Natural killer cell (primary cell): Measurements from ENCODE around the gene FRRS1L. TPM values are rescaled to one million over a fixed set of nuclear protein-coding genes. Genes with fewer than 3 reads are reported as not detected.

Source experiments
- ATAC-seq, 3 donors: fragments of 150-1000 bp in 2 of 3; fragments of 200-7000 bp in 1 of 3; cut with Tn5 transposase; 1 replicate in 1 of 3; 2 replicates in 2 of 3; pipeline ENCODE4 v1.10.0; 2021; ENCODE audit warnings: mild to moderate bottlenecking in 2 of 3, moderate library complexity in 2 of 3
- DNase-seq, 2 donors: peaks; one replicate each; pipeline versions ENCODE4 v3.0.0 to v3.0.0-alpha.2; 2013 to 2021; ENCODE audit warnings: mixed read lengths in 1 of 2
- H3K27ac ChIP-seq: one replicate; pipeline ENCODE4 v1.5.1; 2013; ENCODE audit warnings: mild to moderate bottlenecking, low read length
- H3K27me3 ChIP-seq: one replicate; pipeline ENCODE4 v1.6.1; 2013; ENCODE audit warnings: low read length; ENCODE audit not compliant: control insufficient read depth, insufficient read depth
- H3K36me3 ChIP-seq: one replicate; pipeline ENCODE4 v1.6.1; 2013; ENCODE audit warnings: low read length; ENCODE audit not compliant: control insufficient read depth, insufficient read depth
- H3K4me1 ChIP-seq: one replicate; pipeline ENCODE4 v1.6.1; 2013; ENCODE audit warnings: low read length; ENCODE audit not compliant: control insufficient read depth, insufficient read depth
- H3K4me3 ChIP-seq: one replicate; pipeline ENCODE4 v1.5.1; 2013; ENCODE audit warnings: low read length
- H3K9me3 ChIP-seq: one replicate; pipeline ENCODE4 v1.6.1; 2013; ENCODE audit warnings: low read length; ENCODE audit not compliant: control insufficient read depth, insufficient read depth
- H3K27ac Mint-ChIP-seq, 2 donors: one replicate each; pipeline ENCODE4 v1.8.0; 2022; ENCODE audit warnings: mild to moderate bottlenecking in 2 of 2, mixed read lengths in 2 of 2, moderate library complexity in 1 of 2
- H3K27me3 Mint-ChIP-seq, 2 donors: one replicate each; pipeline ENCODE4 v1.8.0; 2022; ENCODE audit warnings: low read depth in 2 of 2, mixed read lengths in 2 of 2
- H3K36me3 Mint-ChIP-seq: one replicate; pipeline ENCODE4 v1.8.0; 2022; ENCODE audit warnings: mixed read lengths
- H3K4me1 Mint-ChIP-seq, 2 donors: one replicate each; pipeline ENCODE4 v1.8.0; 2022; ENCODE audit warnings: mixed read lengths in 2 of 2
- H3K4me3 Mint-ChIP-seq: one replicate; pipeline ENCODE4 v1.8.0; 2022; ENCODE audit warnings: mild to moderate bottlenecking, moderate library complexity, mixed read lengths
- H3K9me3 Mint-ChIP-seq, 2 donors: one replicate each; pipeline ENCODE4 v1.8.0; 2022; ENCODE audit warnings: mixed read lengths in 2 of 2
- WGBS: methylation state at CpG from one replicate; pipeline ENCODE4 v1.1.7; 2013; ENCODE audit warnings: missing lambda C conversion rate; ENCODE audit not compliant: insufficient coverage; 5-methylcytosine and 5-hydroxymethylcytosine counted together
- intact Hi-C: fragments of 100-400 bp; cut with micrococcal nuclease; formaldehyde crosslinking; loops from one replicate; pipeline ENCODE4 v1.14.2; 2022
- total RNA-seq, 4 donors: library from RNA; stranded (reverse); fragments of 120-200 nt in 1 of 4; gene quantifications; one replicate each; pipeline versions ENCODE4 v1.2.3 to v1.2.4, GENCODE V29; 2013 to 2022
- TF ChIP-seq, protein P1 (sequence below): fragments of 200-600 bp; IDR thresholded peaks from one replicate; pipeline ENCODE4 v1.8.0; 2022; ENCODE audit warnings: antibody characterized with exemption

FRRS1L gene
- total RNA-seq, 3 donors from 2014 or later (not counting 1 experiment from before 2014, with no cell fraction given) = not detected

DNA sequence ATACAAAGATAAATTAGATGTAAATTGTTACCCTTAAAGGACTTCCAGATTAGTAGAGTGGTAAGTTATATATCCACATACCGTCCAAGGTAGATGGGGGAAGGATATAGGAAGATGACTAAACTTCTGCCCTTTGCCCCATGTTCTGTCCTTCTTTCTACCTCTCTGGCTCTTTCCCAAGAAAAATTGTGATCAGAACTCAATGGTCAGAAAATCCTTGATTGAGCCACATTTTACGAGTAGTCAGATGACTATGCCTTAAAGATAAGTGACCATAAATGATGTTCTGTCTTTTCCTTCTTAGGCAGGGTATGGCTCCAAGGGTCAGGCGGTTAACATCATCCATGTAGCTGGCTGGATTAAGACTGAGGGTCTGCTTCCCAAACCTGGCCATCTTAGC is 4.4 kb downstream of the FRRS1L start:
- intact Hi-C loops = no loop called here
- no peak for DNase-seq
- Mint-ChIP-seq H3K4me1 (peaks cover 0 to 5% of the 10 kb centered on the region in 2 donors), H3K27me3 (peaks cover 46 to 71% of the 10 kb centered on the region in 2 donors), H3K27ac (no peak overlapping the region), H3K9me3 (no peaks in the 10 kb centered on the region), H3K36me3 (no peaks in the 10 kb centered on the region), H3K4me3 (no peak overlapping the region)
- H3K9me3 ChIP-seq = no peaks in the 10 kb centered on the region
- no peak overlapping the region for H3K27ac ChIP-seq
- WGBS = 85% methylated on average over 3 of the region's 3 CpGs
- no peak for ATAC-seq
- no peaks in the 10 kb centered on the region for H3K36me3 ChIP-seq
- peaks cover 10% of the 10 kb centered on the region for H3K27me3 ChIP-seq
- TF ChIP-seq, protein P1, sequence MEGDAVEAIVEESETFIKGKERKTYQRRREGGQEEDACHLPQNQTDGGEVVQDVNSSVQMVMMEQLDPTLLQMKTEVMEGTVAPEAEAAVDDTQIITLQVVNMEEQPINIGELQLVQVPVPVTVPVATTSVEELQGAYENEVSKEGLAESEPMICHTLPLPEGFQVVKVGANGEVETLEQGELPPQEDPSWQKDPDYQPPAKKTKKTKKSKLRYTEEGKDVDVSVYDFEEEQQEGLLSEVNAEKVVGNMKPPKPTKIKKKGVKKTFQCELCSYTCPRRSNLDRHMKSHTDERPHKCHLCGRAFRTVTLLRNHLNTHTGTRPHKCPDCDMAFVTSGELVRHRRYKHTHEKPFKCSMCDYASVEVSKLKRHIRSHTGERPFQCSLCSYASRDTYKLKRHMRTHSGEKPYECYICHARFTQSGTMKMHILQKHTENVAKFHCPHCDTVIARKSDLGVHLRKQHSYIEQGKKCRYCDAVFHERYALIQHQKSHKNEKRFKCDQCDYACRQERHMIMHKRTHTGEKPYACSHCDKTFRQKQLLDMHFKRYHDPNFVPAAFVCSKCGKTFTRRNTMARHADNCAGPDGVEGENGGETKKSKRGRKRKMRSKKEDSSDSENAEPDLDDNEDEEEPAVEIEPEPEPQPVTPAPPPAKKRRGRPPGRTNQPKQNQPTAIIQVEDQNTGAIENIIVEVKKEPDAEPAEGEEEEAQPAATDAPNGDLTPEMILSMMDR = no peak
- H3K4me1 ChIP-seq = no peaks in the 10 kb centered on the region
- no peak overlapping the region for H3K4me3 ChIP-seq

DNA sequence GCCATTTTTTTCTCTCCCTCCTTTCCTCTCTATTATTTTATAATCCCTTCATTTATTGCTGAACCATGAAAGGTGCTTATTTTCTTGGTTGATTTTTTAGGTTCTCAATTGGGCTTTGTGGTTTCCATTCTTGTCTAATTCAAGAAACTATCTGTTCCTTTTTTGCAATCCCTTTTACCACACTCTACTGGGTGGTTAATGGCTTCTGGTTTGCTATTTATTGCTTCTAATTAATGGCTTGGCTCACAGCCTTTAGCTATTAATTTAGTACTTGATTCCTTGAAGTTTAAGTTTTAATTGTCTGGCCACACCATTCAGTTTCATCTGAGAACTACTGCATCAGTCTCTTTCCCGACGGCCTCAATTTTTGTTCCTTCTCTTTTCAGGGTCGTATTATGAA is 5.6 kb downstream of the FRRS1L start:
- no peak for ATAC-seq
- TF ChIP-seq, protein P1 = no peak
- H3K9me3 ChIP-seq = no peaks in the 10 kb centered on the region
- no peaks in the 10 kb centered on the region for H3K4me1 ChIP-seq
- H3K36me3 ChIP-seq = no peaks in the 10 kb centered on the region
- intact Hi-C loops = no loop called here
- WGBS = no CpG with 5 or more reads among the region's 3 CpGs
- Mint-ChIP-seq H3K4me1 (no peaks in the 10 kb centered on the region), H3K36me3 (no peaks in the 10 kb centered on the region), H3K4me3 (no peak overlapping the region), H3K27ac (no peak overlapping the region), H3K9me3 (no peaks in the 10 kb centered on the region), H3K27me3 (peaks cover 41 to 67% of the 10 kb centered on the region in 2 donors)
- no peak overlapping the region for H3K27ac ChIP-seq
- H3K4me3 ChIP-seq = no peak overlapping the region
- H3K27me3 ChIP-seq = peaks cover 9% of the 10 kb centered on the region
- DNase-seq = no peak

DNA sequence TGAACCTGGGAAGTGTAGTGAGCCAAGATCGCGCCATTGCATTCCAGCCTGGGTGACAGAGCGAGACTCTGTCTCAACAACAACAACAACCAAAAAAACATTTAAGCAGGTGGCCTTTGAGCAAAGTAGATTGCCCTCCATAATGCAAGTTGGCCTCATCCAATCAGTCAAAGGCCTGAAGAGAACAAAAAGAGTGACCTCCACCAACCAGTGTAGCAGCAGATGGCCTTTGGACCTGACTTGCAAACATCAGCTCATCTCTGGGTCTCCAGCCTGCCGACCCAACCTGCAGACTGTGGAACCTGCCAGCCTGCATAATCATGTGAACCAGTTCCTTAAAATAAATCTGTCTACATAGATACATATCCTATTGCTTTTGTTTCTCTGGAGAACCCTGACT is 7.5 kb downstream of the FRRS1L start:
- no peak overlapping the region for H3K4me3 ChIP-seq
- no peaks in the 10 kb centered on the region for H3K4me1 ChIP-seq
- Mint-ChIP-seq H3K27me3 (peaks cover 27 to 54% of the 10 kb centered on the region in 2 donors), H3K9me3 (no peaks in the 10 kb centered on the region), H3K4me3 (no peak overlapping the region), H3K4me1 (no peaks in the 10 kb centered on the region), H3K27ac (no peak overlapping the region), H3K36me3 (no peaks in the 10 kb centered on the region)
- WGBS = 84% methylated on average over 4 of the region's 4 CpGs
- TF ChIP-seq, protein P1 = no peak
- no peaks in the 10 kb centered on the region for H3K9me3 ChIP-seq
- no peak overlapping the region for H3K27ac ChIP-seq
- no peak for DNase-seq
- intact Hi-C loops = no loop called here
- no peak for ATAC-seq
- peaks cover 2% of the 10 kb centered on the region for H3K27me3 ChIP-seq
- H3K36me3 ChIP-seq = no peaks in the 10 kb centered on the region

DNA sequence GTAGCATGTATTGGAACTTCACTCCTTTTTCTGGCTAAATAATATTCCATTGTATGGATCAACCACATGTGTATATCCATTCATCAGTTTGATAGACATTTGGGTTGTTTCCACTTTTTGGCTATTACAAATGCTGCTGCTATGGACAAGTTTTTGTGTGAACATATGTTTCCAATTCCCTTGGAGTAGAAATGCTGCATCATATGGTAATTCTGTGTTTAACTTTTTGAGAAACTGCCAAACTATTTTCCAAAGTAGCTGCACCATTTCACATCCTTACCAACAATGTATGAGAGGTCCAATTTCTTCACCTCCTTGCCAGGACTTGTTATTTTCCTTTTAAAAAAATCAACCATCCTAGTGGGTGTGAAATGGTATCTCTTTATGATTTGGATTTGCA is 8.4 kb downstream of the FRRS1L start:
- Histone ChIP-seq H3K27me3 (peaks cover 2% of the 10 kb centered on the region), H3K9me3 (peaks cover 5% of the 10 kb centered on the region), H3K4me1 (no peaks in the 10 kb centered on the region), H3K27ac (no peak overlapping the region), H3K4me3 (no peak overlapping the region), H3K36me3 (no peaks in the 10 kb centered on the region)
- peaks cover 27 to 54% of the 10 kb centered on the region in 2 donors for H3K27me3 Mint-ChIP-seq
- no peak overlapping the region for H3K27ac Mint-ChIP-seq
- intact Hi-C loops = no loop called here
- H3K36me3 Mint-ChIP-seq = no peaks in the 10 kb centered on the region
- no peak for DNase-seq
- H3K4me1 Mint-ChIP-seq = no peaks in the 10 kb centered on the region
- H3K9me3 Mint-ChIP-seq = peaks cover 0 to 2% of the 10 kb centered on the region in 2 donors
- H3K4me3 Mint-ChIP-seq = no peak overlapping the region
- TF ChIP-seq, protein P1 = no peak
- no peak for ATAC-seq
